H54 (cell line): Measurements from ENCODE around the gene OOEP.

Experiments
- DNase-seq: peaks from one replicate; pipeline ENCODE4 v3.0.0; 2011; ENCODE audit warnings: low spot score, mixed read lengths; ENCODE audit not compliant: insufficient read length
- FAIRE-seq: peaks from 3 replicates; lab custom pipeline; 2011; peaks lifted over from hg19 to GRCh38; lab: Jason Lieb, UNC
- POLR2A ChIP-seq: IDR thresholded peaks from 2 replicates; pipeline ENCODE4 v1.6.1; 2011; ENCODE audit warnings: low read depth, mild to moderate bottlenecking, low read length

The OOEP gene

GRCh38 chr6:73377225-73377624 lies 7.5 kb upstream of the OOEP start:
- FAIRE-seq (no peak), DNase-seq (no peak)
- no peak for TF ChIP-seq POLR2A

GRCh38 chr6:73375216-73375615 lies 5.5 kb upstream of the OOEP start:
- no peak for TF ChIP-seq POLR2A
- DNase-seq: no peak
- FAIRE-seq: no peak

- DNase-seq (no peak), FAIRE-seq (no peak)
- TF ChIP-seq POLR2A: no peak
These were observed 2.8 kb upstream of the OOEP start for GRCh38 chr6:73372516-73372915.

- FAIRE-seq (no peak), DNase-seq (no peak)
- TF ChIP-seq POLR2A: no peak
These were observed 2.3 kb upstream of the OOEP start for GRCh38 chr6:73371984-73372383.

GRCh38 chr6:73369157-73369556 lies 540 bp downstream of the OOEP start:
- FAIRE-seq (no peak), DNase-seq (no peak)
- TF ChIP-seq POLR2A: no peak

GRCh38 chr6:73368675-73369074 lies 1.0 kb downstream of the OOEP start:
- FAIRE-seq (no peak), DNase-seq (no peak)
- no peak for TF ChIP-seq POLR2A

GRCh38 chr6:73367761-73368355 lies 1.8 kb downstream of the OOEP start:
- DNase-seq (no peak), FAIRE-seq (no peak)
- no peak for TF ChIP-seq POLR2A

- no peak for TF ChIP-seq POLR2A
- no peak for FAIRE-seq
- no peak for DNase-seq
These were observed 5.1 kb downstream of the OOEP start for GRCh38 chr6:73364549-73364948.

- FAIRE-seq (no peak), DNase-seq (no peak)
- TF ChIP-seq POLR2A: no peak
These were observed 5.6 kb downstream of the OOEP start for GRCh38 chr6:73364121-73364520.

GRCh38 chr6:73363537-73363875 lies 6.2 kb downstream of the OOEP start:
- DNase-seq: no peak
- TF ChIP-seq POLR2A: no peak
- no peak for FAIRE-seq

GRCh38 chr6:73362869-73363536 lies 6.7 kb downstream of the OOEP start:
- no peak for FAIRE-seq
- no peak for TF ChIP-seq POLR2A
- no peak for DNase-seq

- FAIRE-seq (no peak), DNase-seq (no peak)
- no peak for TF ChIP-seq POLR2A
These were observed 7.3 kb downstream of the OOEP start, which contains the start of gene KHDC3L for GRCh38 chr6:73362358-73362757. Gene KHDC3L (plus strand): TSS chr6:73362658. CDS start chr6:73362730, 72 bp downstream.

GRCh38 chr6:73353636-73354593 lies 15.8 kb downstream of the OOEP start, which contains the start of gene DPPA5:
Gene DPPA5 (minus strand): TSS chr6:73354276. CDS start chr6:73354225, 51 bp downstream.
- FAIRE-seq (no peak), DNase-seq (no peak)
- TF ChIP-seq POLR2A: no peak

- no peak for DNase-seq
- FAIRE-seq: no peak
- TF ChIP-seq POLR2A: no peak
These were observed 20.4 kb downstream of the OOEP start for GRCh38 chr6:73349311-73349710.
